Calu3 (cell line): Measurements from ENCODE around the gene KCNQ5. TPM values are rescaled to one million over a fixed set of nuclear protein-coding genes. Genes with fewer than 3 reads are reported as not detected.

Source experiments
- BruUV-seq: library from RNA; stranded (reverse); fragments of 400-500 nt; replicated peaks from 2 replicates; lab custom pipeline; 2021; lab: Mats Ljungman, UMichigan
- CTCF ChIA-PET: fragments of 300-600 bp; sonication (Branson Sonifier 250); formaldehyde crosslinking; loops from one replicate; lab custom pipeline; 2022; ENCODE audit warnings: antibody characterized with exemption; lab: Charles Lee
- DNase-seq: peaks from one replicate; pipeline ENCODE4 v3.0.0; 2022
- H3K27ac Mint-ChIP-seq: one replicate; pipeline ENCODE4 v1.8.0; 2022; ENCODE audit warnings: mixed read lengths; ENCODE audit not compliant: unreplicated experiment
- H3K27me3 Mint-ChIP-seq: one replicate; pipeline ENCODE4 v1.8.0; 2022; ENCODE audit warnings: mixed read lengths; ENCODE audit not compliant: unreplicated experiment
- H3K36me3 Mint-ChIP-seq: one replicate; pipeline ENCODE4 v1.8.0; 2022; ENCODE audit warnings: mild to moderate bottlenecking, moderate library complexity, mixed read lengths; ENCODE audit not compliant: insufficient read depth, unreplicated experiment
- H3K4me1 Mint-ChIP-seq: one replicate; pipeline ENCODE4 v1.8.0; 2022; ENCODE audit warnings: mild to moderate bottlenecking, low read depth, mixed read lengths; ENCODE audit not compliant: unreplicated experiment
- H3K4me3 Mint-ChIP-seq: one replicate; pipeline ENCODE4 v1.8.0; 2022; ENCODE audit warnings: mild to moderate bottlenecking, low read depth, moderate library complexity, mixed read lengths; ENCODE audit not compliant: unreplicated experiment
- H3K9me3 Mint-ChIP-seq: one replicate; pipeline ENCODE4 v1.8.0; 2022; ENCODE audit warnings: low read depth, mixed read lengths; ENCODE audit not compliant: unreplicated experiment
- intact Hi-C: fragments of 100-400 bp; cut with micrococcal nuclease; formaldehyde crosslinking; loops from one replicate; pipeline ENCODE4 v1.10.0; 2022; ENCODE audit not compliant: unreplicated experiment
- total RNA-seq: library from RNA; stranded (reverse); gene quantifications from 2 replicates; pipeline ENCODE4 v1.2.3, GENCODE V29; 2022
- TF ChIP-seq, protein P1 (sequence below): fragments of 200-600 bp; IDR thresholded peaks from one replicate; pipeline ENCODE4 v1.8.0; 2022; ENCODE audit warnings: antibody characterized with exemption; ENCODE audit not compliant: unreplicated experiment

KCNQ5 gene
- total RNA-seq, 1 experiment from 2014 or later, result not detected

GRCh38 chr6:73204252-73204651 is 582.4 kb downstream of the KCNQ5 start:
- TF ChIP-seq, protein P1, sequence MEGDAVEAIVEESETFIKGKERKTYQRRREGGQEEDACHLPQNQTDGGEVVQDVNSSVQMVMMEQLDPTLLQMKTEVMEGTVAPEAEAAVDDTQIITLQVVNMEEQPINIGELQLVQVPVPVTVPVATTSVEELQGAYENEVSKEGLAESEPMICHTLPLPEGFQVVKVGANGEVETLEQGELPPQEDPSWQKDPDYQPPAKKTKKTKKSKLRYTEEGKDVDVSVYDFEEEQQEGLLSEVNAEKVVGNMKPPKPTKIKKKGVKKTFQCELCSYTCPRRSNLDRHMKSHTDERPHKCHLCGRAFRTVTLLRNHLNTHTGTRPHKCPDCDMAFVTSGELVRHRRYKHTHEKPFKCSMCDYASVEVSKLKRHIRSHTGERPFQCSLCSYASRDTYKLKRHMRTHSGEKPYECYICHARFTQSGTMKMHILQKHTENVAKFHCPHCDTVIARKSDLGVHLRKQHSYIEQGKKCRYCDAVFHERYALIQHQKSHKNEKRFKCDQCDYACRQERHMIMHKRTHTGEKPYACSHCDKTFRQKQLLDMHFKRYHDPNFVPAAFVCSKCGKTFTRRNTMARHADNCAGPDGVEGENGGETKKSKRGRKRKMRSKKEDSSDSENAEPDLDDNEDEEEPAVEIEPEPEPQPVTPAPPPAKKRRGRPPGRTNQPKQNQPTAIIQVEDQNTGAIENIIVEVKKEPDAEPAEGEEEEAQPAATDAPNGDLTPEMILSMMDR, result no peak
- intact Hi-C loops, result no loop called here
- H3K9me3 Mint-ChIP-seq, result peaks cover 3% of the 10 kb centered on the region
- no TSS peak for BruUV-seq
- H3K27me3 Mint-ChIP-seq, result no peaks in the 10 kb centered on the region
- no peak overlapping the region for H3K27ac Mint-ChIP-seq
- H3K4me3 Mint-ChIP-seq, result no peak overlapping the region
- DNase-seq, result no peak
- H3K36me3 Mint-ChIP-seq, result no peaks in the 10 kb centered on the region
- no peaks in the 10 kb centered on the region for H3K4me1 Mint-ChIP-seq
- CTCF ChIA-PET, result no interaction called here

- Mint-ChIP-seq H3K36me3 (no peaks in the 10 kb centered on the region), H3K9me3 (peaks cover 3% of the 10 kb centered on the region), H3K4me3 (no peak overlapping the region), H3K4me1 (no peaks in the 10 kb centered on the region), H3K27ac (no peak overlapping the region), H3K27me3 (no peaks in the 10 kb centered on the region)
- TF ChIP-seq, protein P1, result no peak
- BruUV-seq, result no TSS peak
- intact Hi-C loops, result no loop called here
- CTCF ChIA-PET, result no interaction called here
- no peak for DNase-seq
These were observed 585.5 kb downstream of the KCNQ5 start for GRCh38 chr6:73207221-73207837.

GRCh38 chr6:73209117-73209516 is 587.3 kb downstream of the KCNQ5 start:
- intact Hi-C loops, result no loop called here
- CTCF ChIA-PET, result no interaction called here
- TF ChIP-seq, protein P1, result no peak
- no TSS peak for BruUV-seq
- no peak overlapping the region for H3K4me3 Mint-ChIP-seq
- H3K4me1 Mint-ChIP-seq, result no peaks in the 10 kb centered on the region
- H3K27ac Mint-ChIP-seq, result no peak overlapping the region
- H3K9me3 Mint-ChIP-seq, result peaks cover 3% of the 10 kb centered on the region
- H3K36me3 Mint-ChIP-seq, result no peaks in the 10 kb centered on the region
- no peak for DNase-seq
- H3K27me3 Mint-ChIP-seq, result no peaks in the 10 kb centered on the region

GRCh38 chr6:73216859-73217258 is 595.0 kb downstream of the KCNQ5 start:
- TF ChIP-seq, protein P1, result no peak
- H3K4me3 Mint-ChIP-seq, result no peak overlapping the region
- CTCF ChIA-PET, result no interaction called here
- BruUV-seq, result no TSS peak
- no peaks in the 10 kb centered on the region for H3K36me3 Mint-ChIP-seq
- H3K27ac Mint-ChIP-seq, result no peak overlapping the region
- intact Hi-C loops, result no loop called here
- no peaks in the 10 kb centered on the region for H3K4me1 Mint-ChIP-seq
- DNase-seq, result no peak
- no peaks in the 10 kb centered on the region for H3K9me3 Mint-ChIP-seq
- no peaks in the 10 kb centered on the region for H3K27me3 Mint-ChIP-seq
